Upper lobe of left lung (tissue), 4 donors: ENCODE results near the gene NR5A1.

Source experiments
- CTCF ChIP-seq, 6 experiments: fragments of 450-650 bp in 4 of 6; fragments of 200-600 bp in 2 of 6; sonication (generic) in 2 of 6; IDR thresholded peaks; one replicate each; pipeline ENCODE4 v1.5.1; 2016 to 2019; ENCODE audit warnings: antibody characterized with exemption in 6 of 6
- POLR2A ChIP-seq, 4 donors: fragments of 450-650 bp; IDR thresholded peaks; one replicate each; pipeline ENCODE4 v1.5.1; 2016 to 2017; ENCODE audit warnings: antibody characterized with exemption in 4 of 4, mild to moderate bottlenecking in 2 of 4

DNA sequence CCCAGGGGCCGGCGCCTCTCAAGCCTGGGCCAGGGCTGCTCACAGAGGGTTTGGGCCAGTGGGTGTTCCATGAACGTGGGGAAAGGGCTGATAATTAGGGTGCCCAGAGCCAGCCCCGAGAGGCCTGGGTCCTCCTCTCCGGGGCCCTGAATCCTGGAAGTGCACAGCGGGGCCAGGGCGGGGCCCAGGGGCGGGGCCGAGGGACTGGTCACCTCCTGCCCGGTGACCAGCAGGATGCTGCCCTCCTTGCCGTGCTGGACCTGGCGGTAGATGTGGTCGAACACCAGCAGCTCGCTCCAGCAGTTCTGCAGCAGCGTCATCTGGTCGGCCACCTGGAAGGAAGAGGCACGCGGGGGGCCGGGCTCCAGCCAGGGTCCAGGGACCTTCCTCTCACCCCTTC lies 14.4 kb downstream of the NR5A1 start:
- TF ChIP-seq POLR2A (IDR thresholded peaks at IDR 0.05) (no peak), CTCF (IDR thresholded peaks at IDR 0.05) (no peak)
